Hepatocyte (in vitro differentiated cells): ENCODE data around the gene DEXI. TPM values are rescaled to one million over a fixed set of nuclear protein-coding genes. Genes with fewer than 3 reads are reported as not detected.

Source experiments
- DNase-seq: peaks from one replicate; pipeline ENCODE4 v3.0.0-alpha.2; 2016; ENCODE audit warnings: low spot score
- H2AFZ ChIP-seq: fragments of 200-600 bp; sonication (generic); 2 replicates; pipeline ENCODE4 v1.6.0; 2016; ENCODE audit warnings: antibody characterized with exemption, mild to moderate bottlenecking
- H3K27ac ChIP-seq: fragments of 200-600 bp; sonication (generic); 2 replicates; pipeline ENCODE4 v1.5.1; 2016; ENCODE audit warnings: mild to moderate bottlenecking
- H3K27me3 ChIP-seq: fragments of 200-600 bp; sonication (generic); 2 replicates; pipeline ENCODE4 v1.6.1; 2016
- H3K36me3 ChIP-seq: fragments of 200-600 bp; sonication (generic); replicated peaks from 2 replicates; pipeline ENCODE4 v1.5.1; 2016; ENCODE audit warnings: low read depth; ENCODE audit not compliant: insufficient read depth
- H3K4me1 ChIP-seq: fragments of 200-600 bp; sonication (generic); 2 replicates; pipeline ENCODE4 v1.5.1; 2016; ENCODE audit warnings: mild to moderate bottlenecking, moderate library complexity; ENCODE audit not compliant: insufficient read depth
- H3K4me2 ChIP-seq: fragments of 200-600 bp; sonication (generic); 2 replicates; pipeline ENCODE4 v1.6.0; 2016
- H3K4me3 ChIP-seq: fragments of 200-600 bp; sonication (generic); 2 replicates; pipeline ENCODE4 v1.5.1; 2016; ENCODE audit warnings: mild to moderate bottlenecking
- H3K79me2 ChIP-seq: fragments of 200-600 bp; sonication (generic); 2 replicates; pipeline ENCODE4 v1.6.0; 2017; ENCODE audit warnings: mild to moderate bottlenecking
- H3K9me2 ChIP-seq: fragments of 200-600 bp; sonication (generic); replicated peaks from 2 replicates; pipeline ENCODE4 v1.6.0; 2017; ENCODE audit warnings: mild to moderate bottlenecking; ENCODE audit not compliant: insufficient read depth
- H3K9me3 ChIP-seq: fragments of 200-600 bp; sonication (generic); 2 replicates; pipeline ENCODE4 v1.5.1; 2016; ENCODE audit warnings: low read depth, mild to moderate bottlenecking
- H4K20me1 ChIP-seq: fragments of 200-600 bp; sonication (generic); 2 replicates; pipeline ENCODE4 v1.6.0; 2016; ENCODE audit warnings: mild to moderate bottlenecking; ENCODE audit not compliant: insufficient read depth, poor library complexity, severe bottlenecking
- CTCF ChIP-seq: fragments of 200-600 bp; sonication (generic); IDR thresholded peaks from 2 replicates; pipeline ENCODE4 v1.5.1; 2016; ENCODE audit warnings: antibody characterized with exemption, mild to moderate bottlenecking; ENCODE audit not compliant: poor library complexity
- EZH2 ChIP-seq: fragments of 200-600 bp; sonication (generic); IDR thresholded peaks from 2 replicates; pipeline ENCODE4 v1.6.1; 2016; ENCODE audit warnings: antibody characterized with exemption, mild to moderate bottlenecking, borderline replicate concordance
- EZH2phosphoT487 ChIP-seq: fragments of 200-600 bp; sonication (generic); IDR thresholded peaks from one replicate; pipeline ENCODE4 v1.6.1; 2018; ENCODE audit warnings: antibody characterized with exemption, mild to moderate bottlenecking, low read depth, moderate library complexity; ENCODE audit not compliant: unreplicated experiment, severe bottlenecking
- WGBS: methylation state at CpG from one replicate; pipeline ENCODE4 v1.1.6; 2016; ENCODE audit warnings: low lambda C conversion rate; ENCODE audit errors: missing lambda C conversion rate; 5-methylcytosine and 5-hydroxymethylcytosine counted together
- polyA plus RNA-seq: library from polyadenylated mRNA; unstranded; fragments of >200 nt; fragmentation: Nextera tagmentation; extraction: Ambion mirVana; gene quantifications from 2 replicates; pipeline ENCODE4 v1.2.1, GENCODE V29; 2016
- total RNA-seq: library from RNA; depleted of rRNA; stranded (reverse); fragments of >200 nt; gene quantifications from 2 replicates; pipeline ENCODE4 v1.2.3, GENCODE V29; 2014

DEXI gene
- total and polyA plus RNA-seq, 2 experiments from 2014 or later, result 51.6 to 82.4 TPM

GRCh38 chr16:10935226-10935915 lies 6.9 kb downstream of the DEXI start:
- 86% methylated on average over 7 of the region's 7 CpGs for WGBS
- Histone ChIP-seq H3K36me3 (no peaks in the 10 kb centered on the region), H4K20me1 (peaks cover 68% of the 10 kb centered on the region), H3K27ac (no peak overlapping the region), H3K4me3 (no peak overlapping the region), H3K79me2 (peaks cover 77% of the 10 kb centered on the region), H3K4me2 (no peak overlapping the region), H3K9me3 (no peaks in the 10 kb centered on the region), H3K27me3 (no peaks in the 10 kb centered on the region), H2AFZ (no peak overlapping the region), H3K9me2 (no peaks in the 10 kb centered on the region), H3K4me1 (peaks cover 24% of the 10 kb centered on the region)
- DNase-seq, result no peak
- TF ChIP-seq EZH2phosphoT487 (no peak), EZH2 (no peak)

GRCh38 chr16:10934325-10935107 lies 7.8 kb downstream of the DEXI start:
- Histone ChIP-seq H3K4me3 (no peak overlapping the region), H2AFZ (no peak overlapping the region), H3K27me3 (no peaks in the 10 kb centered on the region), H3K4me1 (peaks cover 15% of the 10 kb centered on the region), H3K9me3 (no peaks in the 10 kb centered on the region), H4K20me1 (peaks cover 59% of the 10 kb centered on the region), H3K79me2 (peaks cover 68% of the 10 kb centered on the region), H3K27ac (no peak overlapping the region), H3K36me3 (no peaks in the 10 kb centered on the region), H3K4me2 (no peak overlapping the region), H3K9me2 (no peaks in the 10 kb centered on the region)
- no peak for DNase-seq
- 97% methylated on average over 13 of the region's 13 CpGs for WGBS
- TF ChIP-seq CTCF (no peak), EZH2 (no peak), EZH2phosphoT487 (no peak)

- H3K4me2 ChIP-seq, result no peak overlapping the region
- H3K79me2 ChIP-seq, result peaks cover 62% of the 10 kb centered on the region
- no peak overlapping the region for H3K27ac ChIP-seq
- H3K9me2 ChIP-seq, result no peaks in the 10 kb centered on the region
- no peaks in the 10 kb centered on the region for H3K9me3 ChIP-seq
- 92% methylated on average over 8 of the region's 8 CpGs for WGBS
- H3K4me3 ChIP-seq, result no peak overlapping the region
- no peak for TF ChIP-seq EZH2
- no peak for TF ChIP-seq CTCF
- no peak for TF ChIP-seq EZH2phosphoT487
- peaks cover 53% of the 10 kb centered on the region for H4K20me1 ChIP-seq
- no peaks in the 10 kb centered on the region for H3K27me3 ChIP-seq
- H3K36me3 ChIP-seq, result no peaks in the 10 kb centered on the region
- no peak for DNase-seq
- H2AFZ ChIP-seq, result no peak overlapping the region
- H3K4me1 ChIP-seq, result peaks cover 9% of the 10 kb centered on the region
Measured at GRCh38 chr16:10933865-10934264, 8.4 kb downstream of the DEXI start.
